Panc1 (cell line): ENCODE data around the gene MIF. TPM values are rescaled to one million over a fixed set of nuclear protein-coding genes. Genes with fewer than 3 reads are reported as not detected.

Experiments used
- ATAC-seq: fragments of 200-7000 bp; cut with Tn5 transposase; 2 replicates; pipeline ENCODE4 v1.9.1; 2020; ENCODE audit warnings: mild to moderate bottlenecking, moderate library complexity
- BruUV-seq: library from RNA; stranded (reverse); fragments of 400-500 nt; replicated peaks from 2 replicates; lab custom pipeline; 2021; lab: Mats Ljungman, UMichigan
- CTCF ChIA-PET: fragments of 300-600 bp; sonication (Branson Sonifier 250); formaldehyde crosslinking; loops from one replicate; lab custom pipeline; 2022; ENCODE audit warnings: antibody characterized with exemption; lab: Charles Lee
- POLR2A ChIA-PET: fragments of 300-600 bp; sonication (Branson Sonifier 250); formaldehyde crosslinking; loops from one replicate; lab custom pipeline; 2022; ENCODE audit warnings: antibody characterized with exemption; lab: Charles Lee
- DNase-seq: peaks from one replicate; pipeline ENCODE4 v3.0.0-alpha.2; 2010; ENCODE audit warnings: low read depth, low spot score
- H3K27ac ChIP-seq: 2 replicates; pipeline ENCODE4 v1.5.1; 2011; ENCODE audit warnings: mild to moderate bottlenecking, low read length, inconsistent platforms
- H3K27me3 ChIP-seq: fragments of 200-500 bp; sonication (Bioruptor generic); 2 replicates; pipeline ENCODE4 v1.6.0; 2014; ENCODE audit warnings: low read length, inconsistent platforms; ENCODE audit not compliant: control insufficient read depth, insufficient read depth
- H3K36me3 ChIP-seq: fragments of 200-500 bp; sonication (Bioruptor generic); 2 replicates; pipeline ENCODE4 v1.5.1; 2014; ENCODE audit warnings: inconsistent platforms, mild to moderate bottlenecking, low read length, moderate library complexity; ENCODE audit not compliant: control insufficient read depth, insufficient read depth
- H3K4me1 ChIP-seq: 2 replicates; pipeline ENCODE4 v1.5.1; 2011; ENCODE audit warnings: inconsistent platforms, mild to moderate bottlenecking, low read length, moderate library complexity; ENCODE audit not compliant: control insufficient read depth, insufficient read depth
- H3K4me3 ChIP-seq, 2 experiments: 2 replicates each; pipeline ENCODE4 v1.5.1; 2011 to 2012; ENCODE audit warnings: low read depth in 2 of 2, low read length in 2 of 2, mild to moderate bottlenecking in 2 of 2, inconsistent platforms in 1 of 2, moderate library complexity in 1 of 2
- H3K9me3 ChIP-seq: fragments of 200-500 bp; sonication (Bioruptor generic); 2 replicates; pipeline ENCODE4 v1.5.1; 2014; ENCODE audit warnings: low read depth, mild to moderate bottlenecking, inconsistent platforms, low read length, moderate library complexity; ENCODE audit not compliant: control insufficient read depth, insufficient read depth
- CTCF ChIP-seq: fragments of 450-650 bp; IDR thresholded peaks from 2 replicates; pipeline ENCODE4 v1.5.1; 2017; ENCODE audit warnings: mild to moderate bottlenecking
- POLR2AphosphoS5 ChIP-seq: IDR thresholded peaks from 2 replicates; pipeline ENCODE4 v1.6.1; 2012; ENCODE audit warnings: mild to moderate bottlenecking, low read depth, low read length, moderate library complexity
- REST ChIP-seq, 2 experiments: IDR thresholded peaks; 2 replicates each; pipeline ENCODE4 v1.6.1; 2011 to 2012; ENCODE audit warnings: low read depth in 2 of 2, control low read depth in 1 of 2, low read length in 1 of 2, mild to moderate bottlenecking in 1 of 2, moderate library complexity in 1 of 2; ENCODE audit not compliant: insufficient read depth in 1 of 2
- SIN3A ChIP-seq: IDR thresholded peaks from 2 replicates; pipeline ENCODE4 v1.6.1; 2012; ENCODE audit warnings: low read depth, mild to moderate bottlenecking, low read length, moderate library complexity, borderline replicate concordance; ENCODE audit not compliant: insufficient read depth
- TCF7L2 ChIP-seq: IDR thresholded peaks from 2 replicates; pipeline ENCODE4 v1.6.1; 2011; ENCODE audit warnings: mild to moderate bottlenecking, low read depth, low read length, inconsistent platforms
- in situ Hi-C: cut with HindIII; loops from 2 replicates; pipeline ENCODE4 v1.10.0; 2016; ENCODE audit warnings: low sequenced_read_pairs, low pct_unique_long_range_greater_than_20kb
- intact Hi-C: fragments of 100-400 bp; cut with micrococcal nuclease; formaldehyde crosslinking; loops from one replicate; pipeline ENCODE4 v1.10.0; 2022; ENCODE audit not compliant: unreplicated experiment
- total RNA-seq: library from RNA; stranded (reverse); gene quantifications from one replicate; pipeline ENCODE4 v1.2.1, GENCODE V29; 2021; ENCODE audit not compliant: unreplicated experiment

The MIF gene
- total RNA-seq, 1 experiment from 2014 or later: 936 TPM

GRCh38 chr22:23847310-23847920, 46.8 kb upstream of the MIF start:
- ChIA-PET POLR2A (no interaction called here), CTCF (interaction anchor here (0.8 kb wide), 1 partner anchor 78 kb away, joined by 3 read pairs; no protein-coding TSS in a partner anchor)
- intact Hi-C loops: loop anchor here (10.0 kb wide), 2 partner anchors 73 to 223 kb away; partner anchors contain the start of gene MMP11
- BruUV-seq: no TSS peak
- in situ Hi-C loops: no loop called here
- no peaks in the 10 kb centered on the region for H3K27me3 ChIP-seq
- H3K4me3 ChIP-seq: no peak overlapping the region
- H3K9me3 ChIP-seq: no peaks in the 10 kb centered on the region
- no peaks in the 10 kb centered on the region for H3K36me3 ChIP-seq
- H3K27ac ChIP-seq: no peak overlapping the region
- ATAC-seq (no peak), DNase-seq (no peak)
- TF ChIP-seq REST (IDR thresholded peaks at IDR 0.05; ENCODE audit: insufficient read depth in 1 of 2, low read depth in 2 of 2, low read length in 1 of 2) (no peak), POLR2AphosphoS5 (no peak), CTCF (no peak), TCF7L2 (no peak), SIN3A (no peak)
- no peaks in the 10 kb centered on the region; the same call in none of the 2 replicates for H3K4me1 ChIP-seq

- Histone ChIP-seq H3K27ac (no peak overlapping the region), H3K4me3 (no peak overlapping the region), H3K4me1 (no peaks in the 10 kb centered on the region; the same call in none of the 2 replicates), H3K9me3 (no peaks in the 10 kb centered on the region), H3K36me3 (no peaks in the 10 kb centered on the region), H3K27me3 (no peaks in the 10 kb centered on the region)
- ATAC-seq: no peak
- ChIA-PET POLR2A (no interaction called here), CTCF (interaction anchor here (0.8 kb wide), 1 partner anchor 79 kb away, joined by 3 read pairs; no protein-coding TSS in a partner anchor)
- no peak for DNase-seq
- in situ Hi-C loops (no loop called here), intact Hi-C loops (loop anchor here (10.0 kb wide), 2 partner anchors 73 to 223 kb away; partner anchors contain the start of gene MMP11)
- TF ChIP-seq POLR2AphosphoS5: no peak
- TF ChIP-seq TCF7L2: no peak
- no peak for TF ChIP-seq CTCF
- TF ChIP-seq SIN3A: no peak
- TF ChIP-seq REST (IDR thresholded peaks at IDR 0.05; ENCODE audit: insufficient read depth in 1 of 2, low read depth in 2 of 2, low read length in 1 of 2): no peak
- no TSS peak for BruUV-seq
These were observed 46.0 kb upstream of the MIF start for GRCh38 chr22:23847991-23848864.
